Mucosa of descending colon (tissue), 3 donors: Measurements from ENCODE around the gene NCAPG. TPM values are rescaled to one million over a fixed set of nuclear protein-coding genes. Genes with fewer than 3 reads are reported as not detected.

Source experiments
- ATAC-seq: fragments of 200-7000 bp; cut with Tn5 transposase; one replicate; pipeline ENCODE4 v1.9.1; 2020; ENCODE audit warnings: mild to moderate bottlenecking, moderate library complexity
- DNase-seq, 3 donors: peaks; one replicate each; pipeline ENCODE4 v3.0.0-alpha.2; 2020
- H3K36me3 ChIP-seq: fragments of 200-600 bp; one replicate; pipeline ENCODE4 v1.8.0; 2021; ENCODE audit warnings: low read depth, mild to moderate bottlenecking
- H3K4me1 ChIP-seq: fragments of 200-600 bp; one replicate; pipeline ENCODE4 v1.8.0; 2021; ENCODE audit warnings: low read depth, mild to moderate bottlenecking
- H3K4me3 ChIP-seq: fragments of 200-600 bp; one replicate; pipeline ENCODE4 v1.8.0; 2021; ENCODE audit warnings: mild to moderate bottlenecking
- H3K9me3 ChIP-seq: fragments of 200-600 bp; one replicate; pipeline ENCODE4 v1.8.0; 2021; ENCODE audit warnings: mild to moderate bottlenecking
- intact Hi-C, 2 donors: fragments of 100-400 bp; cut with DNase I in 1 of 2; cut with micrococcal nuclease in 1 of 2; formaldehyde crosslinking; loops; one replicate each; pipeline versions ENCODE4 v1.11.0 to v1.11.1; 2022; cut with DNase I, micrococcal nuclease
- total RNA-seq, 3 donors: library from RNA; stranded (reverse); fragmentation: NEBNext Ultra II Directional in 2 of 3; extraction: Animal tissue kit (Norgen Biotek cat#: 25700) in 2 of 3; gene quantifications; one replicate each; pipeline versions ENCODE4 v1.2.1 to v1.2.4, GENCODE V29; 2021 to 2023
- TF ChIP-seq, protein P1 (sequence below): fragments of 200-600 bp; IDR thresholded peaks from one replicate; pipeline ENCODE4 v1.8.0; 2022; ENCODE audit warnings: antibody characterized with exemption, mild to moderate bottlenecking
- donor health status: DM: no; HTN: no; CAD: no; lungs with moderate emphysema.
- donor health status: DM: no; HTN: no; CAD: no.
- donor health status: DM: no; HTN: yes; CAD: no.

Gene NCAPG
- total RNA-seq, 3 donors from 2014 or later = 3.0 to 9.7 (median 3.4) TPM

GRCh38 chr4:17786567-17786966 lies 24.2 kb upstream of the NCAPG start:
- DNase-seq = no peak
- Histone ChIP-seq H3K4me1 (peaks cover 2% of the 10 kb centered on the region), H3K4me3 (no peak overlapping the region), H3K36me3 (no peaks in the 10 kb centered on the region), H3K9me3 (no peaks in the 10 kb centered on the region)
- intact Hi-C loops = no loop called here
- ATAC-seq = no peak
- TF ChIP-seq, protein P1, sequence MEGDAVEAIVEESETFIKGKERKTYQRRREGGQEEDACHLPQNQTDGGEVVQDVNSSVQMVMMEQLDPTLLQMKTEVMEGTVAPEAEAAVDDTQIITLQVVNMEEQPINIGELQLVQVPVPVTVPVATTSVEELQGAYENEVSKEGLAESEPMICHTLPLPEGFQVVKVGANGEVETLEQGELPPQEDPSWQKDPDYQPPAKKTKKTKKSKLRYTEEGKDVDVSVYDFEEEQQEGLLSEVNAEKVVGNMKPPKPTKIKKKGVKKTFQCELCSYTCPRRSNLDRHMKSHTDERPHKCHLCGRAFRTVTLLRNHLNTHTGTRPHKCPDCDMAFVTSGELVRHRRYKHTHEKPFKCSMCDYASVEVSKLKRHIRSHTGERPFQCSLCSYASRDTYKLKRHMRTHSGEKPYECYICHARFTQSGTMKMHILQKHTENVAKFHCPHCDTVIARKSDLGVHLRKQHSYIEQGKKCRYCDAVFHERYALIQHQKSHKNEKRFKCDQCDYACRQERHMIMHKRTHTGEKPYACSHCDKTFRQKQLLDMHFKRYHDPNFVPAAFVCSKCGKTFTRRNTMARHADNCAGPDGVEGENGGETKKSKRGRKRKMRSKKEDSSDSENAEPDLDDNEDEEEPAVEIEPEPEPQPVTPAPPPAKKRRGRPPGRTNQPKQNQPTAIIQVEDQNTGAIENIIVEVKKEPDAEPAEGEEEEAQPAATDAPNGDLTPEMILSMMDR = no peak

DNA sequence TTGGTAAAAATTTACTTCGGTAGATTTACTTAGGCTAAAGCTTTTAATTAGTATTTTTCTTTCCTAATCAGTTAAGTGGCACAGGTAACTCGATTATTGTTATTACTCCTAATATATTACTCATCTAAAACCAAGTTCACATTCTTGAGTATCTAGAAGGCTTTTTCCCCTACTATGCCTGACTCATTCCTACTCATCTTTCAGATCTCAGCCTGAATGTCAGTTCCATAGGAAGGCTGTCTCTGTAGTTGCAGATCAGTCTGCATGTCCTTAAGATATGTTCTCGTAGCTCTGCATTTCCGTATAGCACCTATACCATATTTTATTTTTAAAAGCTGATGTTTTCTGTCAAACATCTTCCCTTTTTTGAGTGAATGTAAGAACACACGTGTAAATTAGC lies 23.5 kb upstream of the NCAPG start:
- intact Hi-C loops = no loop called here
- TF ChIP-seq, protein P1 = no peak
- Histone ChIP-seq H3K36me3 (no peaks in the 10 kb centered on the region), H3K4me3 (no peak overlapping the region), H3K9me3 (no peaks in the 10 kb centered on the region), H3K4me1 (no peaks in the 10 kb centered on the region)
- ATAC-seq (no peak), DNase-seq (no peak)

DNA sequence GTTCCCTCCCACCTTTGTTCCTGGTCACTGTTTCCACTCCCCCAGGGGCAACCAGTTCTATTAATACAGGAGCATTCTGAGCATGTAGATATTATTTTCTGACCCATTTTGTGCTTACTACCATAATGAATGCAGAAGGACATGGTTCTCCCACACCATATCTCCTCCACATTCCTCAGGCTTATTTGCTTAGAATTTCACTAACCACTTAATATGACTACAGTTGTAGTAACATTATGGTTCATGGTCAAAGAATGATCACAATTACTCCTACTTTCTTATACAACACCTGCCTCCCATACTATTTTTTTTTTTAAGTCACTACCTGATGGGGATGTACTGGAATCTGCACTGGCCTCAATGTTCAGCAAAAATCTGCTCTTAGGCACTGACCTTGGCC lies 21.8 kb upstream of the NCAPG start:
- no peak for DNase-seq
- TF ChIP-seq, protein P1 = no peak
- ATAC-seq = no peak
- Histone ChIP-seq H3K36me3 (no peaks in the 10 kb centered on the region), H3K4me1 (no peaks in the 10 kb centered on the region), H3K4me3 (no peak overlapping the region), H3K9me3 (no peaks in the 10 kb centered on the region)
- intact Hi-C loops = no loop called here

GRCh38 chr4:17794730-17795129 lies 16.0 kb upstream of the NCAPG start:
- DNase-seq (no peak), ATAC-seq (peak; percentile 63)
- TF ChIP-seq, protein P1 = no peak
- no peaks in the 10 kb centered on the region for H3K36me3 ChIP-seq
- no peak overlapping the region for H3K4me3 ChIP-seq
- H3K4me1 ChIP-seq = no peaks in the 10 kb centered on the region
- no peaks in the 10 kb centered on the region for H3K9me3 ChIP-seq
- intact Hi-C loops = no loop called here

GRCh38 chr4:17797808-17798207 lies 13.0 kb upstream of the NCAPG start:
- intact Hi-C loops = no loop called here
- no peak for ATAC-seq
- no peaks in the 10 kb centered on the region for H3K36me3 ChIP-seq
- no peak overlapping the region for H3K4me3 ChIP-seq
- no peaks in the 10 kb centered on the region for H3K9me3 ChIP-seq
- H3K4me1 ChIP-seq = no peaks in the 10 kb centered on the region
- TF ChIP-seq, protein P1 = no peak
- no peak for DNase-seq

DNA sequence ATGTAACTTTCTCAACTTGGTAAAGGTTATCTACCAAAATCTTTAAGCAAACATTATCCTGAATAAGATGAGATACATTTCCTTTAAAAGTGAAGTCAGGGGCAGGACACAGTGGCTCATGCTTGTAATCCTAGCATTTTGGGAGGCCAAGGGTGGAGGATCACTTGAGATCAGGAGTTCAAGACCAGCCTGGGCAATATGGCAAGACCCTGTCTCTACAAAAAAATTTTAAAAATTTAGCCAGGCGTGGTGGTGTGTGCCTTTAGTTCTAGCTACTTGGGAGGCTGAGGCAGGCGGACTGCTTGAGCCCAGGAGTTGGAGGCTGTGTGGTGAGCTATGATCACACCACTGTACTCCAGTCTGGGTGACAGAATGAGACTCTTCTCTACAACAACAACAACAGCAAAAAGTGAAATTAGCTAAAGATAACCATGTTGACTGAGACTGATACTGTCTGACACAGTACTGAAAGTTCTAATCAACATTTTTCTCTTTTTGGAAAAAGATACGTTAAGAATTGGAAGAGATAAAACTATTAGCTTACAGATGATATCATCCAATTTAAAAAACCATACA lies 5.1 kb upstream of the NCAPG start:
- DNase-seq (no peak), ATAC-seq (no peak)
- Histone ChIP-seq H3K4me1 (peaks cover 37% of the 10 kb centered on the region), H3K4me3 (no peak overlapping the region), H3K36me3 (peaks cover 10% of the 10 kb centered on the region), H3K9me3 (no peaks in the 10 kb centered on the region)
- TF ChIP-seq, protein P1 = no peak
- intact Hi-C loops = no loop called here
